Lung microvascular endothelial cell (primary cell): ENCODE measurements around the gene NDUFA8. TPM values are rescaled to one million over a fixed set of nuclear protein-coding genes. Genes with fewer than 3 reads are reported as not detected.
A peak's percentile ranks its signal among the peaks of the same experiment; 100 is the strongest.

Experiments
- DNase-seq, 2 donors: peaks; one replicate each; pipeline versions ENCODE4 v3.0.0 to v3.0.0-alpha.2; 2010; ENCODE audit warnings: low read depth in 2 of 2
- total RNA-seq: library from RNA; depleted of rRNA; stranded (reverse); fragments of >200 nt; gene quantifications from 2 replicates; pipeline ENCODE4 v1.2.1, GENCODE V29; 2014

The NDUFA8 gene
- total RNA-seq, 1 donor from 2014 or later: 34.5 TPM

- peak in 1 of 2 donors; percentile 51 for DNase-seq
These were observed 26.7 kb upstream of the NDUFA8 start for GRCh38 chr9:122186301-122186700.

- no peak for DNase-seq
These were observed 25.0 kb upstream of the NDUFA8 start for GRCh38 chr9:122184551-122184950.

- peak in 1 of 2 donors; percentile 55 for DNase-seq
These were observed 23.9 kb upstream of the NDUFA8 start for GRCh38 chr9:122183501-122183900.

GRCh38 chr9:122180633-122181032, 21.1 kb upstream of the NDUFA8 start:
- peak; percentile 31 to 80 for DNase-seq

- no peak for DNase-seq
These were observed 20.1 kb upstream of the NDUFA8 start for GRCh38 chr9:122179690-122180074.

- DNase-seq: no peak
These were observed 19.6 kb upstream of the NDUFA8 start for GRCh38 chr9:122179054-122179689.

GRCh38 chr9:122176916-122177315, 17.3 kb upstream of the NDUFA8 start:
- DNase-seq: no peak

GRCh38 chr9:122173670-122174069, 14.1 kb upstream of the NDUFA8 start:
- no peak for DNase-seq

- DNase-seq: no peak
These were observed 12.6 kb upstream of the NDUFA8 start for GRCh38 chr9:122172131-122172530.

- peak; percentile 73 to 82 for DNase-seq
These were observed 8.8 kb upstream of the NDUFA8 start for GRCh38 chr9:122168356-122168755.

GRCh38 chr9:122164286-122164685, 4.7 kb upstream of the NDUFA8 start:
- no peak for DNase-seq

- no peak for DNase-seq
These were observed 2.8 kb upstream of the NDUFA8 start for GRCh38 chr9:122162415-122162814.

- DNase-seq: no peak
These were observed 307 bp upstream of the NDUFA8 start for GRCh38 chr9:122159925-122160246.

- DNase-seq: peak; percentile 62 to 69
These were observed 1.4 kb downstream of the NDUFA8 start for GRCh38 chr9:122158202-122158601.

- DNase-seq: no peak
These were observed 3.8 kb downstream of the NDUFA8 start for GRCh38 chr9:122155796-122156195.

GRCh38 chr9:122151267-122151828, 8.2 kb downstream of the NDUFA8 start:
- DNase-seq: no peak

GRCh38 chr9:122145592-122145863, 14.1 kb downstream of the NDUFA8 start:
- no peak for DNase-seq

GRCh38 chr9:122144836-122145591, 14.6 kb downstream of the NDUFA8 start:
- DNase-seq: peak; percentile 52 to 55

GRCh38 chr9:122143876-122144405, 15.6 kb downstream of the NDUFA8 start:
- DNase-seq: no peak

GRCh38 chr9:122143296-122143695, 16.3 kb downstream of the NDUFA8 start:
- no peak for DNase-seq

GRCh38 chr9:122141671-122142070, 17.9 kb downstream of the NDUFA8 start:
- DNase-seq: no peak

GRCh38 chr9:122140368-122141193, 19.0 kb downstream of the NDUFA8 start:
- DNase-seq: no peak
